Natural killer cell treated with Interleukin-12 subunit alpha and Interleukin-12 subunit beta and Interleukin-15 and Interleukin-18, amount 100 ng/mL, for 72 hours (primary cell): ENCODE results near the gene ACTMAP. TPM values are rescaled to one million over a fixed set of nuclear protein-coding genes. Genes with fewer than 3 reads are reported as not detected.

Source experiments
- ATAC-seq, 2 donors: fragments of 150-1000 bp; cut with Tn5 transposase in 1 of 2; sonication (Bioruptor Pico), chemical (Tn5 transposase) in 1 of 2; 2 replicates each; pipeline ENCODE4 v1.10.0; 2021
- DNase-seq: peaks from one replicate; pipeline ENCODE4 v3.0.0; 2022; ENCODE audit warnings: low spot score
- H3K27ac Mint-ChIP-seq, 2 donors: 1 replicate in 1 of 2; 2 replicates in 1 of 2; pipeline ENCODE4 v1.8.0; 2022; ENCODE audit warnings: mixed read lengths in 2 of 2, mild to moderate bottlenecking in 1 of 2, moderate library complexity in 1 of 2
- H3K27me3 Mint-ChIP-seq, 2 donors: 1 replicate in 1 of 2; 2 replicates in 1 of 2; pipeline ENCODE4 v1.8.0; 2022; ENCODE audit warnings: mixed read lengths in 2 of 2
- H3K36me3 Mint-ChIP-seq: one replicate; pipeline ENCODE4 v1.8.0; 2022; ENCODE audit warnings: mixed read lengths
- H3K4me1 Mint-ChIP-seq, 2 donors: 1 replicate in 1 of 2; 2 replicates in 1 of 2; pipeline ENCODE4 v1.8.0; 2022; ENCODE audit warnings: low read depth in 2 of 2, mixed read lengths in 2 of 2, mild to moderate bottlenecking in 1 of 2
- H3K4me3 Mint-ChIP-seq: one replicate; pipeline ENCODE4 v1.8.0; 2022; ENCODE audit warnings: mixed read lengths
- H3K9me3 Mint-ChIP-seq: 2 replicates; pipeline ENCODE4 v1.8.0; 2022; ENCODE audit warnings: mixed read lengths
- total RNA-seq, 2 donors: library from RNA; stranded (reverse); gene quantifications; one replicate each; pipeline ENCODE4 v1.2.3, GENCODE V29; 2022

Gene ACTMAP
- total RNA-seq, 2 donors from 2014 or later: 10.9 to 16.6 TPM

- H3K27me3 Mint-ChIP-seq: no peaks in the 10 kb centered on the region
- H3K4me1 Mint-ChIP-seq: peaks cover 4 to 5% of the 10 kb centered on the region in 2 donors
- no peak overlapping the region for H3K27ac Mint-ChIP-seq
- H3K4me3 Mint-ChIP-seq: no peak overlapping the region
- H3K9me3 Mint-ChIP-seq: no peaks in the 10 kb centered on the region
- DNase-seq: no peak
- peak; percentile 39 to 66 for ATAC-seq
- no peaks in the 10 kb centered on the region for H3K36me3 Mint-ChIP-seq
Measured at GRCh38 chr19:40744554-40745401, 5.5 kb downstream of the ACTMAP start.

GRCh38 chr19:40743926-40744325, 6.4 kb downstream of the ACTMAP start:
- no peak for ATAC-seq
- no peak for DNase-seq
- no peaks in the 10 kb centered on the region for H3K27me3 Mint-ChIP-seq
- H3K4me3 Mint-ChIP-seq: no peak overlapping the region
- H3K4me1 Mint-ChIP-seq: no peaks in the 10 kb centered on the region
- H3K27ac Mint-ChIP-seq: no peak overlapping the region
- H3K9me3 Mint-ChIP-seq: no peaks in the 10 kb centered on the region
- no peaks in the 10 kb centered on the region for H3K36me3 Mint-ChIP-seq

GRCh38 chr19:40742886-40743285, 7.4 kb downstream of the ACTMAP start:
- H3K27me3 Mint-ChIP-seq: no peaks in the 10 kb centered on the region
- H3K4me3 Mint-ChIP-seq: no peak overlapping the region
- no peaks in the 10 kb centered on the region for H3K36me3 Mint-ChIP-seq
- no peak for DNase-seq
- H3K27ac Mint-ChIP-seq: no peak overlapping the region
- H3K4me1 Mint-ChIP-seq: no peaks in the 10 kb centered on the region
- H3K9me3 Mint-ChIP-seq: no peaks in the 10 kb centered on the region
- ATAC-seq: no peak

DNA sequence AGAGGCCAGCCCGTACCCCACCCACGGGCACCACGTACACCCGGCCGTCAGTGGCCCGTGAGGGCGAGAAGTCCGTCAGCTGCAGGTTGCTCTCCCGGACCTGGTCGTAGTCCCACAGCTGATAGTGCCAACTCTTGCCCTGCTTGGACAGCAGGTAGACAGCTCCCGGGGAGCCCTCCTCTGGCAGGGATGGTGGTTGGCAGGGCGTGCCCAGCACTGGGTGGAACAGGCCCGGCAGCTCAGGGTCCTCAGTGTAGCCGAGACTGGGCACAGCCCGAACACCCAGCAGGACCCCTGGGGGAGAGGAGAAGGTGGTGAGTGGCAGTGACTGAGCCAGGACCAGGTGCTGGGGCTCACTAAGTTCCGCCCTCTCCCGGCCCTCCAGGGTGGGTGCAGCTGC, 7.8 kb downstream of the ACTMAP start:
- ATAC-seq (no peak), DNase-seq (no peak)
- Mint-ChIP-seq H3K9me3 (no peaks in the 10 kb centered on the region), H3K4me1 (no peaks in the 10 kb centered on the region), H3K27ac (no peak overlapping the region), H3K36me3 (no peaks in the 10 kb centered on the region), H3K4me3 (no peak overlapping the region), H3K27me3 (no peaks in the 10 kb centered on the region)

GRCh38 chr19:40741527-40742390, 8.5 kb downstream of the ACTMAP start:
- Mint-ChIP-seq H3K27ac (no peak overlapping the region), H3K36me3 (no peaks in the 10 kb centered on the region), H3K4me1 (no peaks in the 10 kb centered on the region), H3K4me3 (no peak overlapping the region), H3K9me3 (no peaks in the 10 kb centered on the region), H3K27me3 (no peaks in the 10 kb centered on the region)
- no peak for ATAC-seq
- DNase-seq: no peak

GRCh38 chr19:40740747-40741146, 9.5 kb downstream of the ACTMAP start:
- no peaks in the 10 kb centered on the region for H3K4me1 Mint-ChIP-seq
- no peak for DNase-seq
- no peak overlapping the region for H3K27ac Mint-ChIP-seq
- ATAC-seq: no peak
- no peak overlapping the region for H3K4me3 Mint-ChIP-seq
- H3K9me3 Mint-ChIP-seq: no peaks in the 10 kb centered on the region
- no peaks in the 10 kb centered on the region for H3K27me3 Mint-ChIP-seq
- peaks cover under 1% of the 10 kb centered on the region for H3K36me3 Mint-ChIP-seq

GRCh38 chr19:40739871-40740703, 10.2 kb downstream of the ACTMAP start:
- Mint-ChIP-seq H3K36me3 (peaks cover 7% of the 10 kb centered on the region), H3K4me3 (no peak overlapping the region), H3K27ac (no peak overlapping the region), H3K27me3 (no peaks in the 10 kb centered on the region), H3K9me3 (no peaks in the 10 kb centered on the region), H3K4me1 (no peaks in the 10 kb centered on the region)
- ATAC-seq: no peak
- no peak for DNase-seq

DNA sequence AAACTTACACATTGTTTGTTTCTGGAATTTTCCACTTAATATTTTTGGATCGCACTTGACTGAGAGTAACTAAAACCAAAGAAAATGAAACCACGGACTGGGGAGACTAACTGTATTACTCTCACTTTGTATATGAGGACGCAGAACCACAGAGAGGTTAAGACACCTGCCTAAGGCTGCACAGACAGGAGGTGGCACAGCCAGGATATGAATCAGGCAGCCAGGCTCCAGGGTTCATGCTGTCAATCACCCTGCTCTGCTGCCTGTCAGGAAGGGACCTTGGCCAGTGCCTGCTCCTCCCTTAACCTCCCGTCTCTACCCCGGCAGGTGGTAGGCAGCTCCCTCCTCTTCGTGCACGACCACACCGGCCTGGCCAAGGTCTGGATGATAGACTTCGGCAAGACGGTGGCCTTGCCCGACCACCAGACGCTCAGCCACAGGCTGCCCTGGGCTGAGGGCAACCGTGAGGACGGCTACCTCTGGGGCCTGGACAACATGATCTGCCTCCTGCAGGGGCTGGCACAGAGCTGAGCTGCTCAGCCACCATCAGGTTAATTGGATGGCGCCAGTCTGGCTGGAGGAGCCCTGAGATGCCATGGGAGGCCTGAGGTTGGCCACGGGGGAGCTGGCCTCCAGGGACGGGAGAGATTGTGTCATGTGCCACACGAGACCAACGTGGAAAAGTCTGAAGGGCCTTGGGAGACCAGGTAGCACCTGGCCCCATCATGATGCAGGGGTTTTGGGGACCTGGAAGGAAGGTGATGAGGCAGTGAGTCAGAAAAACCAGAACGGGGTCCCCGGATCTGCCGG, 11.0 kb downstream of the ACTMAP start:
- H3K27me3 Mint-ChIP-seq: no peaks in the 10 kb centered on the region
- DNase-seq: no peak
- H3K4me1 Mint-ChIP-seq: no peaks in the 10 kb centered on the region
- no peaks in the 10 kb centered on the region for H3K9me3 Mint-ChIP-seq
- no peak overlapping the region for H3K4me3 Mint-ChIP-seq
- H3K36me3 Mint-ChIP-seq: peaks cover 7% of the 10 kb centered on the region
- peak; percentile 17 to 39 for ATAC-seq
- H3K27ac Mint-ChIP-seq: no peak overlapping the region

DNA sequence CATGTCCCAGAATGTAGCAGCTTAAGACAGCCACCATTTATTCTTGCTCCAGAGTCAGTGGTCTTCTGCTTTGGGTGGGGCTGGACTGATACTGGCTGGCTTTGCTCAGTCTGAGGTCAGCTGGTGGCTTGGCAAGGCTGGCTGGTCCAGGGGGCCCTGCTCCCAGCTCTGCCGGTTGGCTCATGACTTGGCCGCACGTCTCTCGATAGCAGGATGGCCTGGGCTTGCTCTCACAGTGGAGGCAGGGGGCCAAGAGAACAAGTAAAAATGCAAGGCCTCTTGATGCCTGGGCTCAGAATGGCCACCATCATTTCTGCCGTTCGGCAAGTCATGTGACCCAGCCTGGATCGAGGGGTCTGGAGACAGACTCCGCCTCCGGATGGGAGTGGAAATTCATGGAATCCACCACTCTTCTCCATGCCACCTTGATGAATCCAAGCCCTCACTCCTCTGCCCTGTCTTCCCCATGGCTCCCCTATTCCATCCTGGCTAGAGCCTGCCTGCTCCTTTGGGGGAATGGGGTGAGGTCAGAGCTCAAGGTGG, 13.1 kb downstream of the ACTMAP start:
- peaks cover 7% of the 10 kb centered on the region for H3K36me3 Mint-ChIP-seq
- no peaks in the 10 kb centered on the region for H3K27me3 Mint-ChIP-seq

DNA sequence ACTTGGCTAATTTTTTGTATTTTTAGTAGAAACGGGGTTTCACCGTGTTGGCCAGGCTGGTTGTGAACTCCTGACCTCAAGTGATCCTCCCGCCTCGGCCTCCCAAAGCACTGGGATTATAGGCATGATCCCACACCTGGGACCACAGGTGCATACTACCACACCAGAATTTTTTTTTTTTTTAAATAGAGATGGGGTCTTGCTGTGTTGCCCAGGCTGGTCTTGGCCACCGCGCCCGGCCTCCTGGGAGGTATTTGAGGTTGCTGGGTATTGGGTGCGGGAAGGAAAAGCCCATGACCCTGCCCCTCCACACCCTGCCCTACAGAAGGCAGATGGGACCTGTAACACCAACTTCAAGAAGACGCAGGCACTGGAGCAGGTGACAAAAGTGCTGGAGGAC, 13.6 kb downstream of the ACTMAP start:
- no peaks in the 10 kb centered on the region for H3K4me1 Mint-ChIP-seq

More for the DNA sequence above, 13.1 kb downstream of the ACTMAP start:
- no peak for DNase-seq
- Mint-ChIP-seq H3K4me3 (no peak overlapping the region), H3K27ac (no peak overlapping the region), H3K9me3 (no peaks in the 10 kb centered on the region), H3K4me1 (no peaks in the 10 kb centered on the region)
- no peak for ATAC-seq

DNA sequence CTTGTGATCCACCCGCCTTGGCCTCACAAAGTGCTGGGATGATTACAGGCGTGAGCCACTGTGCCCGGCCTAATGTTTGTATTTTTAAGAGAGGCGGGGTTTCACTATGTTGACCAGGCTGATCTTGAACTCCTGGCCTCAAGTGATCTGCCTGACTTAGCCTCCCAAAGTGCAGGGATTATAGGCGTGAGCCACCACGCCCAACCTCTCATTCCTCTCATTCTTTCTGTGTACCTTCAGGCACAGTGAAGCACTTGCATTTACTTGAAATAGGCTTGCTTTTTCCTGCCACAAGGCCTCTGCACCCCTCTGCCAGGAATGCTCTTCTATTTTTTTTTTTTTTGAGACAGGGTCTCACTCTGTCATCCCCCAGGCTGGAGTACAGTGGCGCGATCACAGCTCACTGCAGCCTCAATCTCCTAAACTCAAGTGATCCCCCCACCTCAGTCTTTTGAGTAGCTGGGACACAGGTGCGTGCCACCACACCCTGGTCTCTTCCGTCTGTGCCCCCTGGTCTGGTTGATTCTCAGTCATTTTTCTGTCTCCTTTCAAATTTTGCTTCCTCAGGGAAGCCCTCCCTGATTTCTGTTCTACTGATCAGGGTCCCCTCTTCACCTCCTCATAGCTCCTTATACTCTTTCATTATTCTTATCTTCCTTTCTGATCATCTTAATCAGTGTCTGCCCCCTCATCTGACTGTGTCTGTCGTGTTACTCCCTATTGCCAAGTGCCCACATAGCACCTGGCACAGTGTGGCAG, 15.1 kb downstream of the ACTMAP start:
- DNase-seq (no peak), ATAC-seq (no peak)
- Mint-ChIP-seq H3K4me1 (no peaks in the 10 kb centered on the region), H3K27me3 (no peaks in the 10 kb centered on the region), H3K9me3 (no peaks in the 10 kb centered on the region), H3K4me3 (no peak overlapping the region), H3K36me3 (peaks cover 12% of the 10 kb centered on the region), H3K27ac (peak overlapping the region in 1 of 2 donors; percentile 30)

More for the DNA sequence above, 13.6 kb downstream of the ACTMAP start:
- H3K9me3 Mint-ChIP-seq: no peaks in the 10 kb centered on the region
- H3K4me3 Mint-ChIP-seq: no peak overlapping the region
- ATAC-seq (no peak), DNase-seq (no peak)
- H3K27me3 Mint-ChIP-seq: no peaks in the 10 kb centered on the region
- H3K36me3 Mint-ChIP-seq: peaks cover 7% of the 10 kb centered on the region
- no peak overlapping the region for H3K27ac Mint-ChIP-seq

GRCh38 chr19:40733149-40733548, 17.1 kb downstream of the ACTMAP start:
- no peak overlapping the region for H3K4me3 Mint-ChIP-seq
- no peak for ATAC-seq
- no peak for DNase-seq
- no peaks in the 10 kb centered on the region for H3K4me1 Mint-ChIP-seq
- H3K27me3 Mint-ChIP-seq: no peaks in the 10 kb centered on the region
- H3K9me3 Mint-ChIP-seq: no peaks in the 10 kb centered on the region
- no peak overlapping the region for H3K27ac Mint-ChIP-seq
- H3K36me3 Mint-ChIP-seq: peaks cover 12% of the 10 kb centered on the region
